NCI-H2171 treated with DMSO at 0.1 percent for 48 hours (cell line): ENCODE measurements around the gene TAGLN2.
"Not testable (repeated sequence)": the region's sequence is repeated elsewhere in the genome, so short reads cannot be mapped to it uniquely, and the experiment has no call there.

ENCODE experiments used
- DNase-seq: peaks from one replicate; lab custom pipeline; 2025; lab: John Stamatoyannopoulos, UW

Gene TAGLN2

GRCh38 chr1:159899634-159900033 lies 25.7 kb downstream of the TAGLN2 start:
- not testable (repeated sequence) for DNase-seq

GRCh38 chr1:159898527-159898926 lies 26.8 kb downstream of the TAGLN2 start:
- no peak for DNase-seq

GRCh38 chr1:159897962-159898361 lies 27.3 kb downstream of the TAGLN2 start:
- DNase-seq, result no peak

- DNase-seq, result no peak
Measured at GRCh38 chr1:159896546-159896930, 28.8 kb downstream of the TAGLN2 start.

DNA sequence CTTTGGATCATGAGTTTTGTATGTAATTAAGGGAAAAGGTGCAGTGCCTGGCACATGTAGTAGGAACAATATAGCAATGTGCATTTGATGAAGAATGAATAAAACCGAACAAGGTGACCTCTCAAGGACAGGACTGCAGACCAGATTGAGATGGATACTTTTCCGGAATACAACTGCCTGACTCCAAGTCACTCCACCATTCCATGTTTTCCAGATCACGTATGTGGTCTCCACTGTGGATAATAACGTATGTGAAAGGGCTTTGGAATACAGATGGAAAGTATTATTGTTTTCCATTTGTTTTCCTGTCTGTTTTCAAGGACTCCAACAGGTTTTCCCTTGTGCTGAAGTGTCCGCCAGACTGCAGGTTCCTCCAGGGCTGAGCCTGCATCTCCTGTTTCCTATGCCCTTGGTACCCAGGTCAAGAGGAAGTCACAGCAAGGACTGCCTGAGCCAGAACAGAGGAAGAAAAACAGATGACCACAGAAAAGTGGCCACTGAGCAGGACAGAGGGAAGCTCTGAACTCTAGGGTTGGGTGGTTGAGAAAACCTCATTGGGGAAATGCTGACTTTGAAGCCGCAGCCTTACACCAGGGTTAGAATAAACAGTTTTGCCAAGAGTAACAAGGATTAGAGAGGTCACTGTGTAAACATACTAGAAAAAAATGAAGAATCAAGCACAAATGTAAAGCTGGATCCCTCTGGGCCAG lies 29.3 kb downstream of the TAGLN2 start:
- DNase-seq, result no peak

GRCh38 chr1:159895286-159895685 lies 30.0 kb downstream of the TAGLN2 start:
- peak; percentile 77 for DNase-seq

DNA sequence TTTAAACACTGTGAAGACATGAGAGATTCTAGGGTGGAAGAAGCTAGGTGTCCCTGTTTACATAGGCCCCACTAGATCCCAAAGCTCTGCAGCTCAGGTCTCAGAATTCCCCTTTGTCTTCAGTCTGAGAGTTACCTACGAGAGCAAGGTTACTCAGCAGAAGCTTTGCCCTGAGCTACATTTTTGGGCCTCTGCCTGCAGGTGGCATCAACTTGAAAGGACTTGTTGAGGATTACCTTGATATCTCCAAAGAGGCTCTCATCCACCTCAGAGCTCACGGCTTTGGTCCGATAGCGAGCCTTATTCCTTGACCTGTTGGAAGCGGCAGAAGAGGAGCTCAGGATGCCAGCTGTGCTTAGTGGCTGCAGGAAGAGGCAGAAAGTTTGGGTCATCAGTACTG lies 32.4 kb downstream of the TAGLN2 start:
- DNase-seq, result no peak

- DNase-seq, result peak; percentile 75
Measured at GRCh38 chr1:159891275-159892157, 33.8 kb downstream of the TAGLN2 start.

DNA sequence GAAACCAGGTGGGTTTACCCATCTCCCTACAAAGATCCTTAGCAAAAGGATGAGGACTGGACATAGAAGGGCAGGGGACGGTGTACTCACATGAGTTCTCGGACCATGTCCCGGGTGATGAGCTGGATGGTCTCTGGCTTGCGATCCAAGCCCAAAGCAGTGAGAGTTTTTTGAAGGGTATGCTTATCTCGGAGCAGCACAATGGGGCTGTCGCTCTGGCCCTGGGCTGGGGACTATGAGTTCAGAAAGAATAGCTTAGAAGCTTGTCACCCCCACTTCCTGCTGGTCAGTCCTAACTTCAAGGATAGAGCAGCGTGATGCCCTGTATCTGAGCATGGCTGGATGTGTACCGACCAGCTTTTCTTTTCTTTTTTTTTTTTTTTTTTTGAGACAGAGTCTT lies 34.9 kb downstream of the TAGLN2 start:
- DNase-seq, result no peak

DNA sequence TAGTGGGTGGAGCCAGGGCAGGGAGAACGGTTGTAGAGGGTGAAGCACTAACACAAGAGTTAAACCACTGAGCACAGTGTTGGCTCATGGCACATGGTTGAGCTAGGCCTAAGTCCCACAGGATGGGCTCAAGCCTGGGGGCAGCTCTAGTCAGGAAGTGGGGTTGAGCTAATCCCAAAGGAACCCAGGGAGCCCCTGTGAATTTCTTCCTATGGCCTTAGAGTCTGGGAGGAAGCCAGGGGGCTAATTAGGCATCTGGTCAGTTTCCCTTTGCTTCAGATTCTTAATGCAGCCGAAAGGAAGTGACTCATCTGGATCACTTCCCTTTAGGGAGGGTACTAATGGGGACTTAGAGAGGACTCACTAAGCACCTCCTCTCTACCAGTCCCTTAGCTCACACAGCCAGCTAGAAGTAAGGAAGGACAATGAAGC lies 35.5 kb downstream of the TAGLN2 start:
- no peak for DNase-seq

- DNase-seq, result no peak
Measured at GRCh38 chr1:159889202-159889601, 36.1 kb downstream of the TAGLN2 start.

DNA sequence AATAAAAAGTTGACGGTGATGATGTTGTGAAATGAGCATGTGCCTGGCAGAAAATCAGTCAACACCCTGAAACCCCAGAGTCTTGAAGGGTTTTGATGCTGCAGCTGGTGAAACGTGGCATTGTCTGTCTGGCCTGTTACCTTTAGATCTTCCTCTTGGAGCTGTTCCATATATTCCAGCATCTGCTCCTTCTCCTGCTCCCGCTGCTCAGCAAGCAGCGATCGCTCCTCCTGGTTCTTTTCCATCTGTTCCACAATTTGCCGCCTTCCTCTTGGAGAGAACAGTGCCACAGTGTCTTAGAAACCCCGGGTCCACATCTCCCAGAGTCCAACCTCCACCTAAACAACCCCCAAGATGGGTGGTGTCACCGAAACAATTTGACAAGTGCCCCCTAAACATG lies 41.0 kb downstream of the TAGLN2 start:
- peak; percentile 88 for DNase-seq

GRCh38 chr1:159883134-159883533 lies 42.2 kb downstream of the TAGLN2 start:
- DNase-seq, result no peak

DNA sequence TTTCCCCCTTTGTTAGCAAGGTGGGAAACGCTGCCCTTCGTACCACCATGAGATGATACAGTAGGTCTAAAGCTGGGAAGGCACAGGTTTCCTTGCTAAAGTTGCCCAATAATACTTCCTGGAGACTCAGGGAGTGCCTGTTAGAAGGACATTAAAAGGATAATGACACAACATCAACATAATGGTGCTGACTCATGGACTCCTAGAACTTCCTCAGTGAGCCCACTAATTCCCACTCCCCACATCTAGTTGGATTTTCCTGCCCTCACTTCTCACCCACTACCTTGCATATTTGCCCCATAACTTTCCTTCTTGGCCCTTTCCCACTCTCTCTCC lies 42.8 kb downstream of the TAGLN2 start:
- DNase-seq, result no peak

GRCh38 chr1:159881622-159882526 lies 43.4 kb downstream of the TAGLN2 start:
- peak; percentile 97 for DNase-seq

DNA sequence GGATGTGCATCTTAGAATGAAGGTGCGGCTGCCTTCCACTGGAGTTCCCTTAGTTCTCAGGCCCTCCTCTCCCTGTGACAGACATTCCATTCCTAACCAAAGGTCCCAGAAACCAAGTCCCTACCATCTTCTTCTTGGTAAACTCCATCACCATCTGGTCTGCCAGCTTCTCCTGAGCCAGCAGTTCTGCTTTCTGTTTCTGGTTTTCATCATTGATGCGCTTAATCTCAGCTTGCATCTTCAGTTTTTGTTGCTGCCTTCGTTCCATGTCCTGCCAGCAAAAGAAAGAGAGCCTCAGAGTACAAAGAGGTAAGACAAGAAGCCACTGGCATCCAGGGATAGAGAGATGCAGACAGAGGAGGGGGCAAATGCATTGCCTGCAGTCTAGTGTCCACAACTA lies 44.9 kb downstream of the TAGLN2 start:
- DNase-seq, result no peak

DNA sequence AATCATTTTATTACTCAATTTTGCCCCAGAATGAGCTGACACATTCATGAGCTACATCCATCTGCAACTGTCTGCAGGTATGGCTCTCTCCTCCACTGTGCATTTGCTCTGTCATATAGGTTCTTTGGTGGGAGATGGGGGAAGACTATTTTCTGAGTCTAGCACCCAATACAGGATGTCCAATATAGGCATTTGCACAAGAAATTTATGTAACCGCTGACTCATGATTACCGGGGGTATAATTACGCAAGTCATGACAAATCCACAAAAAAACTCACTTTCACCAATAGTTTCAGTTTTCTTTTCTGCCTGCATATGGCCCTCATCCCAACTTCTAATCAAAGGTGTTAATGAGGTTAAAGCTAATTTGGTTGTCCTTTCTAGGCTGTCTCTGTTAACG lies 45.3 kb downstream of the TAGLN2 start:
- no peak for DNase-seq

GRCh38 chr1:159879136-159879535 lies 46.2 kb downstream of the TAGLN2 start:
- no peak for DNase-seq

GRCh38 chr1:159877695-159878444 lies 47.4 kb downstream of the TAGLN2 start:
- peak; percentile 51 for DNase-seq

DNA sequence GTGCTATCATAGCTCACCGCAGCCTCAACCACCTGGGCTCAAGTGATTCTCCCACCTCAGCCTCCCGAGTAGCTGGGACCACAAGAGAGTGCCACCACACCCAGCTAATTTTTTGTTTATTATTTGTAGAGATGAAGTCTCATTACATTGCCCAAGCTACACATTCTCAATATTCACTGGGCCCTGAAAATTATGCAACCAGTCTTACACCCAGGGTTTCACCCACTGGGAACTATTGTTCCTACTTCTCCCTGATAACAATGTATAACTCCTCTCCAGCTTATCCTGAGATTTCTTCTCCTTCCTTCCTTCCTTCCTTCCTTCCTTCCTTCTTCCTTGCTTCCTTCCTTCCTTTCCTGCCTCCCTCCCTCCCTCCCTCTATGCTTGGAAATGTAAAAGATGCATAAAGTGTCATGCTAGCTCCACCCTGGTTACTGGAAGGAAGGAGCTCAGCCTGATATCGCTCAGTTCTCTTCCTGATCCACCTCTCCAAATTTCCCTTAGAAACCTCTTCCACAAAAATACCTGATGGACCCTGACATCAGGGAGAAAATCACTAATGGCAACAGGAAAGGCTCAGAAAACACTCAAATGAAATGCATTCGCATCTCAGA lies 51.7 kb downstream of the TAGLN2 start:
- DNase-seq, result no peak

DNA sequence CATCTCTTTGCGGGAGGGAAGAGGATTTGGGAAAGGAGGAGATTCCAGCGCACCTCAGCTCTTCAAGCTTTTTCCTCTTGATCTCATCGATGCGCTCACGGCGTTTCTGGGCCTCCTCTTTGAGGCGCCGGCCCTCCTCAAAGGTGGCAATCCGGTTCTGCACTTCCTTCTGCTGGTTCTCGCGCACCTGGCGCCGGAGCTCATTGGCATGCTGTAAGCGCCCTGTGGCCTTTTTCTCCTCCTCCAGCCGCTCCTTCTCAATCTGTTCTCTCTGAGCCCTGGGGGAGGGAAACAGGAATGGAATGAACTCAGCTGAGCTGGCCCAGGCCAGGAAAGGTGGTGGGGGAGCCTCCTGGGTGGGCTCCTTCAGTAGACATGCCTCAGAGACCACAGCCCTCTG lies 52.4 kb downstream of the TAGLN2 start:
- no peak for DNase-seq
